Esophagus muscularis mucosa (tissue), 4 donors: Measurements from ENCODE around the gene KRT36. TPM values are rescaled to one million over a fixed set of nuclear protein-coding genes. Genes with fewer than 3 reads are reported as not detected.

Experiments
- DNase-seq: peaks from one replicate; pipeline ENCODE4 v3.0.0-alpha.2; 2017; ENCODE audit errors: extremely low spot score
- H3K27ac ChIP-seq, 4 donors: fragments of 200-600 bp; sonication (generic); replicated peaks in 1 of 4; 1 replicate in 3 of 4; 2 replicates in 1 of 4; pipeline ENCODE4 v1.5.1; 2016 to 2019; ENCODE audit warnings: mild to moderate bottlenecking in 1 of 4
- H3K27me3 ChIP-seq, 4 donors: fragments of 200-600 bp; sonication (generic); one replicate each; pipeline versions ENCODE4 v1.5.1 to v1.6.0; 2016 to 2019
- H3K36me3 ChIP-seq, 4 donors: fragments of 200-600 bp; sonication (generic); one replicate each; pipeline ENCODE4 v1.5.1; 2016 to 2019
- H3K4me1 ChIP-seq, 4 donors: fragments of 200-600 bp; sonication (generic); one replicate each; pipeline ENCODE4 v1.5.1; 2016 to 2019
- H3K4me3 ChIP-seq, 4 donors: fragments of 200-600 bp; sonication (generic); 1 replicate in 2 of 4; 2 replicates in 2 of 4; pipeline ENCODE4 v1.5.1; 2016 to 2019; ENCODE audit warnings: mild to moderate bottlenecking in 4 of 4, moderate library complexity in 1 of 4
- H3K9me3 ChIP-seq, 4 donors: fragments of 200-600 bp; sonication (generic); 1 replicate in 3 of 4; 2 replicates in 1 of 4; pipeline ENCODE4 v1.5.1; 2016 to 2019
- CTCF ChIP-seq, 3 experiments: fragments of 200-600 bp in 2 of 3; fragments of 450-650 bp in 1 of 3; sonication (generic) in 2 of 3; IDR thresholded peaks; one replicate each; pipeline ENCODE4 v1.5.1; 2017 to 2019; ENCODE audit warnings: antibody characterized with exemption in 3 of 3, mild to moderate bottlenecking in 2 of 3, moderate library complexity in 1 of 3
- EP300 ChIP-seq: sonication (generic); formaldehyde crosslinking; IDR thresholded peaks from one replicate; pipeline ENCODE4 v1.6.1; 2017; ENCODE audit warnings: antibody characterized with exemption
- POLR2A ChIP-seq: fragments of 450-650 bp; IDR thresholded peaks from one replicate; pipeline ENCODE4 v1.6.1; 2017; ENCODE audit warnings: antibody characterized with exemption, moderate library complexity, mild to moderate bottlenecking, low read depth
- POLR2AphosphoS5 ChIP-seq, 2 donors: sonication (generic); formaldehyde crosslinking; IDR thresholded peaks; one replicate each; pipeline ENCODE4 v1.6.1; 2017; ENCODE audit warnings: antibody characterized with exemption in 2 of 2
- WGBS: methylation state at CpG from one replicate; pipeline ENCODE4 v1.1.5; 2018; 5-methylcytosine and 5-hydroxymethylcytosine counted together
- intact Hi-C: fragments of 100-400 bp; cut with DNase I; formaldehyde crosslinking; loops from one replicate; pipeline ENCODE4 v1.15.1; 2023
- small RNA-seq, 3 donors: library from RNA; depleted of rRNA; stranded (forward); fragments of <200 nt; gene quantifications; one replicate each; pipeline ENCODE3, GENCODE V24; 2016
- total RNA-seq, 4 donors: library from RNA; depleted of rRNA; stranded (reverse); fragments of >200 nt; gene quantifications; one replicate each; pipeline versions ENCODE4 v1.1.0 to v1.2.1, GENCODE V29; 2016

The KRT36 gene
- total RNA-seq, 4 donors from 2014 or later: not detected

GRCh38 chr17:41440531-41441033 is 49.1 kb downstream of the KRT36 start, which contains the start of gene KRT38:
Gene KRT38, minus strand, starts transcription at chr17:41440983. Its CDS starts 62 bp downstream, at chr17:41440921.
- Histone ChIP-seq H3K4me1 (no peaks in the 10 kb centered on the region), H3K4me3 (no peak within 1 kb of the TSS), H3K9me3 (no peaks in the 10 kb centered on the region), H3K27ac (no peak within 1 kb of the TSS), H3K36me3 (no peaks in the 10 kb centered on the region), H3K27me3 (peaks cover 0 to 3% (median 0%) of the 10 kb centered on the region in 4 donors)
- intact Hi-C loops: no loop called here
- no peak for DNase-seq
- TF ChIP-seq POLR2AphosphoS5 (IDR thresholded peaks at IDR 0.05) (no peak), POLR2A (no peak), EP300 (no peak), CTCF (IDR thresholded peaks at IDR 0.05) (no peak)
- 93% methylated on average over 8 of the region's 10 CpGs for WGBS

- H3K4me1 ChIP-seq: peaks cover 0 to 7% (median 6%) of the 10 kb centered on the region in 4 donors
- H3K36me3 ChIP-seq: no peaks in the 10 kb centered on the region
- H3K9me3 ChIP-seq: no peaks in the 10 kb centered on the region
- H3K4me3 ChIP-seq: no peak overlapping the region
- intact Hi-C loops: no loop called here
- 78% methylated on average over 4 of the region's 5 CpGs for WGBS
- H3K27ac ChIP-seq: no peak overlapping the region
- no peak for DNase-seq
- TF ChIP-seq POLR2A (no peak), POLR2AphosphoS5 (IDR thresholded peaks at IDR 0.05) (no peak), CTCF (IDR thresholded peaks at IDR 0.05) (no peak), EP300 (no peak)
- peaks cover 0 to 3% (median 0%) of the 10 kb centered on the region in 4 donors for H3K27me3 ChIP-seq
These were observed 50.3 kb downstream of the KRT36 start for GRCh38 chr17:41439375-41439774.

- WGBS: 90% methylated on average over 9 of the region's 9 CpGs
- H3K27me3 ChIP-seq: peaks cover 0 to 3% (median 0%) of the 10 kb centered on the region in 4 donors
- intact Hi-C loops: no loop called here
These were observed 51.9 kb downstream of the KRT36 start for GRCh38 chr17:41437769-41438168.

GRCh38 chr17:41437254-41437653 is 52.5 kb downstream of the KRT36 start:
- DNase-seq: no peak
- peaks cover 0 to 3% (median 0%) of the 10 kb centered on the region in 4 donors for H3K27me3 ChIP-seq
- H3K9me3 ChIP-seq: no peaks in the 10 kb centered on the region
- no peak overlapping the region for H3K4me3 ChIP-seq
- TF ChIP-seq EP300: no peak
- no peak for TF ChIP-seq CTCF (IDR thresholded peaks at IDR 0.05)
- TF ChIP-seq POLR2A: no peak
- no peak for TF ChIP-seq POLR2AphosphoS5 (IDR thresholded peaks at IDR 0.05)
- H3K4me1 ChIP-seq: peaks cover 0 to 13% (median 12%) of the 10 kb centered on the region in 4 donors
- no peaks in the 10 kb centered on the region for H3K36me3 ChIP-seq
- intact Hi-C loops: no loop called here
- WGBS: 97% methylated on average over 7 of the region's 7 CpGs
- H3K27ac ChIP-seq: no peak overlapping the region

More at GRCh38 chr17:41437769-41438168, 51.9 kb downstream of the KRT36 start:
- Histone ChIP-seq H3K27ac (no peak overlapping the region), H3K4me1 (peaks cover 0 to 13% (median 12%) of the 10 kb centered on the region in 4 donors), H3K9me3 (no peaks in the 10 kb centered on the region), H3K36me3 (no peaks in the 10 kb centered on the region), H3K4me3 (no peak overlapping the region)
- TF ChIP-seq EP300 (no peak), CTCF (IDR thresholded peaks at IDR 0.05) (no peak), POLR2AphosphoS5 (IDR thresholded peaks at IDR 0.05) (no peak), POLR2A (no peak)
- no peak for DNase-seq

Small RNA genes lying within 50 kb of the gene (small RNA-seq; reads per million reads assigned to genes)
- 0 to 0.08 (median 0) reads per million in 3 donors for gene RNU2-32P

Other genes with a start within 250 kb of the KRT36 start
- not detected for gene KRTAP9-4, start 240.2 kb downstream of the KRT36 start, total RNA-seq
- gene KRTAP9-9, start 234.5 kb downstream of the KRT36 start, total RNA-seq: not detected
- not detected for gene KRTAP9-6, start 224.5 kb downstream of the KRT36 start, total RNA-seq
- not detected for gene KRTAP9-7, start 214.2 kb downstream of the KRT36 start, total RNA-seq
- not detected for gene KRTAP29-1, start 187.1 kb downstream of the KRT36 start, total RNA-seq
- not detected for gene KRTAP16-1, start 180.6 kb downstream of the KRT36 start, total RNA-seq
- gene KRTAP17-1, start 174.2 kb downstream of the KRT36 start, total RNA-seq: not detected
- gene KRT33A, start 139.1 kb downstream of the KRT36 start, total RNA-seq: not detected
- not detected for gene KRT33B, start 120.1 kb downstream of the KRT36 start, total RNA-seq
- not detected for gene KRT34, start 107.6 kb downstream of the KRT36 start, total RNA-seq
- not detected for gene KRT31, start 92.3 kb downstream of the KRT36 start, total RNA-seq
- not detected for gene KRT37, start 65.3 kb downstream of the KRT36 start, total RNA-seq
- not detected for gene KRT38, start 48.9 kb downstream of the KRT36 start, total RNA-seq
- gene KRT32, start 22.5 kb downstream of the KRT36 start, total RNA-seq: not detected
- not detected for gene KRT35, start 8.8 kb downstream of the KRT36 start, total RNA-seq
- 10 to 100 TPM in 1 of 4 donors, under 1 TPM in 2, not detected in 1; 0.39 to 23.3 (median 0.52) TPM for gene KRT13, start 15.7 kb upstream of the KRT36 start, total RNA-seq
- gene KRT15, start 29.0 kb upstream of the KRT36 start, total RNA-seq: 1 to 10 TPM in 1 of 4 donors, not detected in 3; 3.3 TPM
- 1 to 10 TPM; 2.1 to 5.7 (median 3.1) TPM for gene KRT19, start 38.4 kb upstream of the KRT36 start, total RNA-seq
- gene KRT9, start 82.1 kb upstream of the KRT36 start, total RNA-seq: not detected
- 1 to 10 TPM in 1 of 4 donors, not detected in 3; 2.9 TPM for gene KRT14, start 97.0 kb upstream of the KRT36 start, total RNA-seq
- 1 to 10 TPM in 1 of 4 donors, not detected in 3; 1.7 TPM for gene KRT16, start 122.9 kb upstream of the KRT36 start, total RNA-seq
- gene KRT17, start 134.7 kb upstream of the KRT36 start, total RNA-seq: 1 to 10 TPM in 2 of 4 donors, under 1 TPM in 1, not detected in 1; 0.58 to 5.6 (median 1.2) TPM
- gene EIF1, start 199.0 kb upstream of the KRT36 start, total RNA-seq: 100 to 1,000 TPM; 158 to 426 (median 207) TPM
- gene GAST, start 222.4 kb upstream of the KRT36 start, total RNA-seq: not detected
- gene HAP1, start 244.7 kb upstream of the KRT36 start, total RNA-seq: under 1 TPM in 1 of 4 donors, not detected in 3; 0.19 TPM